HG03095 (cell line): ENCODE data around the gene NAB1.
"Not testable (repeated sequence)": the region's sequence is repeated elsewhere in the genome, so short reads cannot be mapped to it uniquely, and the experiment has no call there.

Experiments used
- ATAC-seq: cut with Tn5 transposase; IDR thresholded peaks from one replicate; pipeline ENCODE4 v1.9.1; 2021; ENCODE audit warnings: moderate library complexity; ENCODE audit not compliant: unreplicated experiment

NAB1 gene

GRCh38 chr2:190708650-190709049 lies 59.8 kb downstream of the NAB1 start:
- not testable (repeated sequence) for ATAC-seq

- no peak for ATAC-seq
Observed at GRCh38 chr2:190711069-190711468, 62.2 kb downstream of the NAB1 start.

GRCh38 chr2:190713471-190713870 lies 64.6 kb downstream of the NAB1 start:
- no peak for ATAC-seq

- ATAC-seq: no peak
Observed at GRCh38 chr2:190714958-190715357, 66.1 kb downstream of the NAB1 start.

- no peak for ATAC-seq
Observed at GRCh38 chr2:190716176-190716807, 67.4 kb downstream of the NAB1 start.

GRCh38 chr2:190717306-190717705 lies 68.4 kb downstream of the NAB1 start:
- no peak for ATAC-seq

- no peak for ATAC-seq
Observed at GRCh38 chr2:190717764-190718651, 69.1 kb downstream of the NAB1 start.

- peak; percentile 62 for ATAC-seq
Observed at GRCh38 chr2:190718652-190719526, 70.0 kb downstream of the NAB1 start.

GRCh38 chr2:190720276-190720675 lies 71.4 kb downstream of the NAB1 start:
- no peak for ATAC-seq

GRCh38 chr2:190720691-190721090 lies 71.8 kb downstream of the NAB1 start:
- ATAC-seq: no peak

GRCh38 chr2:190722061-190722759 lies 73.3 kb downstream of the NAB1 start:
- ATAC-seq: peak; percentile 63

GRCh38 chr2:190722835-190723234 lies 74.0 kb downstream of the NAB1 start:
- ATAC-seq: no peak

GRCh38 chr2:190723397-190724090 lies 74.7 kb downstream of the NAB1 start:
- ATAC-seq: no peak

- no peak for ATAC-seq
Observed at GRCh38 chr2:190726255-190726654, 77.4 kb downstream of the NAB1 start.

- ATAC-seq: no peak
Observed at GRCh38 chr2:190736355-190736754, 87.5 kb downstream of the NAB1 start.

GRCh38 chr2:190740449-190740848 lies 91.6 kb downstream of the NAB1 start:
- no peak for ATAC-seq
